Stimulated activated CD8-positive, alpha-beta memory T cell treated with anti-CD3 and anti-CD28 coated beads, Interleukin-7, amount 100 ng/mL, for 48 hours (primary cell): Measurements from ENCODE around the gene COPZ2.
"Not testable (repeated sequence)": the region's sequence is repeated elsewhere in the genome, so short reads cannot be mapped to it uniquely, and the experiment has no call there.

Experiments
- DNase-seq, 2 donors: peaks; one replicate each; pipeline ENCODE4 v3.0.0-alpha.2; 2020; ENCODE audit warnings: low read depth in 1 of 2; ENCODE audit errors: extremely low read depth in 1 of 2

The COPZ2 gene

DNA sequence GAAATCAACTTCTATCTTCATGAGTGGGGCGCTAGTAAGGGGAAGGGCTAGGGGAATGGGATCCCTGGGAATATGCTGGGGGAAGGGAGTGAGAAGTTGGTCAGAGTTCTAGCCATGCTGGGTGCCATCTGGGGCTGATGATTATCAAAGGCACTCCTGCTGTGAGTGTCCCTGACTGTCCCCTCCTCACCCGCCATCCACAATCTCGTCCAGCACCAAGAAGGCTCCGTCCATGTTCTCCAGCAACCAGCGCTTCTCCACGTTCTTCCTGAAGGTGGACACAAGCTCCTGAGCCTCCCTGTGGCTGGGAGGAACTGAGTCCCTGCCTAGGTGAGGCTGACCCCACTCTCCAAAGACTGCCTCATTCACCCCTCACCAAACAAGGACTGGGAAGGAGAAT lies 5.6 kb downstream of the COPZ2 start:
- no peak for DNase-seq

DNA sequence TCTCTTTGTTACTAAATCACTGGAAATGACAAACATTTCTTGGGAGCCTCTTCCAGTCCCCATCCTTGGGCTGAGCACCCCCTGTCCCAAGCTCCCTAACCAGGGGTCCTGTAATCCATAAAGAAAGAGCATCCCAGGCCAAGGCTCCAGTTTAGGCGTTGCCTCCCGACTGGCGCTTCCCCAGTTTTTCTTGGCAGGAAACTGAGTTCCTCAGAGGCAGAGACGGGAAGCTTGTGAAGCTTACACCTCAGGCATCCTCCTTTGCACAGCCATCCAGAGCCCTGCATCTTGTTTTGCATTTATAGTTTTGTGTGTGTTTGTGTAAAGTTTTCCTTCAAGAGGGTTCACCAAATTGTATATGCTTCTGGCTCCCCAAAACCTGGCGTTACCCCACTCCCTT lies 7.1 kb downstream of the COPZ2 start:
- DNase-seq = no peak

DNA sequence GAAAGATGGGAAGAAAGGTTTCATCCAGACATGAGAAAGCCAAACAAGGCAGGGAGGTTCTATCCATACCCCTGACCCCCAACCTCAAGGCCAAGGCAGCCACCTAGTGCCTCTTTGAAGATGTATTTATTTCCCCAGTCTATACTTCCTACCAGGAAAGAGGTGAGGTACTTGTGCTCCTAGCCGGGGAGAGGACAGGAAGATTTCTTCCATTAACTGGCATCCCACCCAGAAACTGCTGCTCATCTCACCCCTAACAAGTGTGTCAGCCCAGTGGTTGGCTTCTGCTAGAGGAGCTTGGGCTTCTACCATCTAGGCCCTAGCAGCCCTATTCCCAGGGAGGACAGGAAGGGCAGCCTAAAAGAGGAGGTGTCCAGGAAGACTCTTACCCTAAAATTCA lies 8.9 kb downstream of the COPZ2 start:
- no peak for DNase-seq

DNA sequence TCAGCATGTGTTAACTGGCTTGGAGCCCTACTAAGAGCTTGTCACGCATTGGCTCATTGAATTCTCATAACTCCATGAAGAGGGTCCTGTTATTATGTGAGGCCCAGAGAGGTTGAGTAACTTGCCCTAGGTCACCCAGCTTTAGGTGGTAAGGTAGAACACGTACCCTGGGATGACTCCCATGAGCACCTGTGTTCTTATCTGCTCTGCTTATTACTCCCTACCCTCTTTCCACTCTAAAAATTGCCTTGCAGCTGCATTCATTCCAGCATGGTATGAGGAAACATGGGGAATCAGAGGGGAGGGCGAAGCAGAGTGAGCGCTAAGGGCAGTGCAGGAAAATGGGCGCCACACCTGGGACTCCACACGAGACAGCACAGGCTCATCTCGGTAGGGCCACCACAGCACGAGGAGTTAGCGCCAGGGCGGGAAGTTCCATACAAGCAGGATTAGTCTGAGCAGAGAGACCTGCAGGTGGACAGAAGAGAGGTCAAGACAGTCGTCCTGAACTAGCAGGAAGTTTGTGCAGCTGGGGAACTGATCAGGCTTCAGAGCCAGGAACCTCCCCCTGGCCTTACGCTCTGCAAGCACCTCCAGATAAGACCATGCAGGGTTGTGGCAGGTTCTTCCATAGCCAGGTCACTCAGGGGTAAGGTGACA lies 10.1 kb downstream of the COPZ2 start:
- no peak for DNase-seq

DNA sequence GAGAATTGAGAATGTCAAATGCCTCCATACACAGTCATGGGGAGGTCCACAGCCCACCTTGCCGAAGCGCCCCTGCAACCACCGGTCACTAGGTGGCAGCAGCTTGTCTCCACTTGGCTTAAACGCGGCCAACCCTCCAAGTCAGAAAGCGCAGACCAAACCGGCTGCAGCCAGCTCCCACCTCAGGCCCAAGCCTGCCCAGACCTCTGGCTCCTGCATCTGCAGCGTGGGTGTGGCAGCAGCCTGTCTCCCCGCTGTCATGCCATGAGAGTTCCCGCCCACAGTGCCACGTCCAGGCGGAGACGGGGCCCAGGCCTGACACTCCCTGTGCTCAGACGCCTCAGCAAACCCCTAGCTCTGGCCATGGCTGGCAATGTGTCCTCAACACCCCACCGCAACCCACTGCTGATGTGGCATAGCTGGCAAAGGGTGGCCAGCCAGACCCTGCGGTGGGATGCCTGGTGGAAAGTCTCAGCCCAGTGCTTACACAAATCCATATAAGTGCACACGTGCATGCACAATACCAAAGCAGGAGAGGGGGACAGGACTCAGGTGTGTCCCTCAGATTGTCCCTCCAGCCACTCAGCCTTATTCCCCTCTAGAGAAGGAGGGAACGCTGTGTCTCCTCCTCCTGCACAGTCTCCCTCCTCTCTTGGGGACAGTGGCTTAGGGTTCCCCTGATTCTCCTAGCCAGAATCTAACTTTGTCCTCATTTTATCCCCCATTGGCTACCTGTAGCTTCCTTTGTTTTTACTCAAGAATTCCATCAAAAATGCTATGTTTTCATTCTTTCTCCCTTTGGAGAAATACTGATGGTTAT lies 10.9 kb downstream of the COPZ2 start:
- DNase-seq = peak; percentile 52 to 62

DNA sequence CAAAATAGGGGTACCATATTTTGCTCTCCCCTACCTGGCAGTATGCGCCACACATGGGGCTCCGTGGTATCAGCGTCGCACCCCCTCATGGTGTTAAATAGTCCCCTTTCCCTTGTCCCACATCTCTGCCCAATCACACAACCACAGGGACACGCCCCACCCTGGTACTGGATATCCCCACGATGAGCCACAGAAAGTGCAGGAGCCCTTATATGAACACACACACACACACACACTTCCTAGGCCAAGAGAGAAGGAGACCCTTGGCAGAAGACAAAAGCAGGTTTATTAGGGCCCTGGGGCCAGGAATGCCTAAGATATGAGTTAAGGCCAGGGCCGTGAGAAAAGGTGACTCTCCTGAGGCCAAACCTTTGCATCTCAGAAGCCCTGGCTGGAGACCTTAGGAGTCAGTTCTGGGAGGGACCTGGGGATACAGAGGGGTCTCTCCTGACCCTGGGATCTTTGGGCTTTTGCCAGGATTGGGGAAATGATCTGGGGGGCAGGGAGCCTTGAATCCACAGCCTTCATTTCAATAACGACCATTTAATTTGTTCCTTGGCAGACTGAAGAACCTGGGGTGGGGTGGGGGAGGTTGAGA lies 11.6 kb downstream of the COPZ2 start:
- no peak for DNase-seq

DNA sequence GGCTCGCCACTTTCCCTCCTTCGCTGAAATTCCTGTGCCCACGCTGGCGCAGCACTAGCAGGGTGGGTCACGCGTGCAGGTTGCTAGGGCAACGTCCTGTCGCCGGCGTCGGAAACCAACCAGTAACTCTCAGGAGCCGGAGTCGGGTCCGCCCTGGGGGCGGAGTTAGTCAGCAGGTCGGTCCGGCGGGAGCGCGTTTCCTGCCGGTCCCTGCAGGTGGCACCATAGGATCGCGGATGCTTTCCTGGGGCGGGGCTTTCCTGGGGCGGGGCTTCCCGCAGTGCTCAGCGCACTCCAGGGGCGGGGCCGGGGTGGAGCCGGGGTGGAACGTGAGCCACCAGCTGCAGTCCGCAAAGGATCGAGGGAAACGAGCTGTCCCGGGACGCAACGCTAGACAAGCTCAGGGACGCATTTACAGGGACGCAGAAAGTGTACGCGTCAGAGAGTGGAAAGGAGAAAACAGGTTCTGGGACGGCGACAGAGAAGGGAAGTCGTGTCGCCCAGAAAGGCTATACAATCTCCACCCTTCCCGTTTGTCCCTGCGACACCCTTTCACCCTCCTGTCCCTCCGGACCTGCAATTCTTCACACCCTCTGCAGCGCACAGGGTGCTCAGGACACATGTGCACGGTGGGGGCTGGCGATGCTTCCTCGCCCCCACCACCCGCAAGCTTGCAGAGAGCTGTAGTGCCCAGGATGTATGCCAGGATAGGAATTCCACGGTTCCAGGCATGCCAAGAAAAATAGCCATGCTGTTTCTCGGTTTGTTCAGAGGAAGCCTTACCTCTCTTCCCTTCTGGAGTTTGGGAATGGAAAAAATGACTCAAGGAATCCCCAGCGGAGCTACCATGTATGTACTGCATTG lies 12.3 kb downstream of the COPZ2 start:
- peak; percentile 88 to 94 for DNase-seq

DNA sequence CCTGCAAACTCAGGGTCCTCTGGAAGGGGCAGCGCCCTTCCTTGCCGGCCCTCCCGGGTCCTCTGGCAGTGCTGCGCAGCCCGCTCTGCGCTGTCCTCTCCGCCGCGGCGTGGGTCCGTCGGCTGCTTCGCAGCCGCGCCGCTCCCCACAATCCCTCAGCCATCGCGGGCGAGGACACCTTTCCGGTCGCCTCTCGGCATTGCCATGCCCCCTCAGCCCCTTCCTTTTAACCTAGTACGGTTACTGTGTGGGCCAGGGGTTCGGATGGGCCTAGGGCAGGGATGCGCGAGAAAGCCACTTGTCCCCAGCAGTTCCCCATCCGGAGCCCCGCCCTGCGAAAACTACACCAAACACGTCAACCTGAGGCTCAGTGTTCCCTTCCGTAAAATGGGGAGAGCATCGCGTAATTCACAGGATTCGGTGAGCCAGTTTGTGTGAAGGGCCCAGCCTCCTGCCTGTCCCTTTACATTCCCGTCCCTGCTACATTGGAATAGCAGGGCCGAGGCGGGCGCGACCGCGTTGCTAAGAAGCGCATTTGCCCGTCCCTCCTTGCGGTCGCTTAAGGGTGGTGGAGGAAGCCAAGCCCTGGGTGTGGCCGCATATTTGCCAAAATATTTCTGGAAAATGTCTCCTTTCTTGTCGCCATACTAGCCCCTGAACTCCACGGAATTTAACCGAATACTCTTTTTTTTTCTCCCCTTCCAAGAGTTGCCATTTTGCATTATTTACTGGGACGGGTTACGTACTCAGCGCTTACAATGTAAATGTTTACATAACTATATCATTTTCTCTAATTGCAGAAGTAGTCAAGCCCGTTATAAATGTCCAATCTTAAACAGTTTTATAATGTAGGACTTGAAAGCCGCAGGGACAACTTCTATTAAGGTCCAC lies 13.2 kb downstream of the COPZ2 start:
- DNase-seq = no peak

DNA sequence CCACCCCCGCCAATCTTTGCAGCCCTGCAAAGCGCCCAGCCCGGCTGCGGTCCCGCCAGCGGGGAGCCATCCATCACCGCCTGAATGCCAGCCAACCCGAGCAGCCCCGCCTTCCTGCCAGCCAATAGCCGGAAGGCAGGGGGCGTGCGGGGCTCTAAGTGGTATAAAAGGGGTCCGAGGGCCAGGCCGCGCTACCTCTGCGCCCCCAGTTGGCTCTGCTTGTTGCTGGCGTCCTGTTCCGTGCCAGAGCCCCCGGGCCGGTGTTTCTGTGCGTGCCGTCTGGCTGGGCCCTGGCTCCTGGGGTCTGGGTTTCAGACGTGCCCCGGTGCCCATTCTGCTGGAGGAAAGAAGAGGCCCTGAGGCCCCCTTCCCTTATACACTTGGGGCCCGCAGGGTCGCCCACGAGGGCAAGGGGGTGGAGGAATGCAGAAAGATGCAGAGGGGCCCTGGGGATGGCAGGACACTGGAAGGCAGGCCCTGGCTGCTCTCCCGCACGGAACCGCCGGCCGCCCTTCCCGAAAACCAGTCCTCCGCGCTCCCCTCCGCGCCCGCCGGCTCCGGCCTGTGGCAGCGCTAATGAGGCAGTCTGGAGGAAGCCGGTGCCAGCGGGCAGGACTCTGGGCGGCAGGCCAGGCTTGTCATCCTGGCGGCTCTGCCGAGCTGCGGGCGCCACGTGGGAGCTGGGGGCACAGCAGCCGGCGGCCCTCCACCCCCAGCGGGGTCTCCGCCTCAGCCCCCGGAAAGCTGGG lies 14.0 kb downstream of the COPZ2 start:
- peak in 1 of 2 donors; percentile 24 for DNase-seq

DNA sequence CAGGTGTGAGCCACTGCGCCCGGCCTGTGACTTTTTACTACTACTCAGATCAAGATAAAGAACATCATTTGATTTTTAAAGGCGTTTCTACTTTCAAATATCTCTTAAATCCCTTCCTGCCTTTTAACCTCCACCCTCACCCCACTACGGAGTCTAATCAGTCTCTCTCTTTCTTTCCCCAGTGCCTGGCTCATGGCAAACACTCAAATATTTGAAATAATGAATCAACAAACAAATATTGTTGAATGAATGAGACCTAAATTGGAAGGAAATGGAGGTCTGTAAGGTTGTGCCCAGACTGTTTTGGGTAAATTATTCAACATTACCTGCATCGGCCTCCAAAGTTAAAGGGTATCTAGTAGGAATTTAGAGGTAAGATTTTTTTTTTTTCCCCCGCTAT lies 14.7 kb downstream of the COPZ2 start:
- DNase-seq = no peak

DNA sequence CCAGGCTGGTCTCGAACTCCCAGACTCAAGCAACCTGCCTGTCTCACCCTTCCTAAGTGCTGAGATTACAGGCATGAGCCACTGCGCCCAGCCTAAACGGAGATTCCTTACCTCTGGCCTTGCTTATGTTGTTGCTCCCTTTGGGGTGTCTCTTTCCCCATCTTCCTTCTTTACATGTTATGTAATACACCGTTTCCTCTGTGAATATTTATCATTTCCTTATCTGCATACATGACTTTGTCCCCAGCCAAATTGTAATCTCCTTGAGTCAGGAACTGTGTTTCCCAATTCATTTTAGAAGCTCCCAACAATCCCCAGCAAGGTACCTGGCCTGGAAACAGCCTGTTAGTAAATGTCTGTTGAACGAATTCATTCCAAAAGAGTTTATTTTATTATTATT lies 15.7 kb downstream of the COPZ2 start:
- DNase-seq = no peak

DNA sequence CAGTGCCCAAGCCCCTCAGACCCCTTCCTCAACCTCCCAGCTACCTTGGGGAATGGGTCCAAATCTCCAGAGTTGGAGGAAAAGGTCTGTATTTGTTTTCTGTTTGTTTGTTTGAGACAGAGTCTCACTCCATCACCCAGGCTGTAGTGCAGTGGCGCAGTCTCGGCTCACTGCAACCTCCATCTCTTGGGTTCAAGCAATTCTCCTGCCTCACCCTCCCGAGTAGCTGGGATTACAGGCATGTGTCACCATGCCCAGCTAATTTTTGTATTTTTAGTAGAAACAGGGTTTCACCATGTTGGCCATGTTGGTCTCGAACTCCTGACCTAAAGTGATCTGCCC lies 19.8 kb downstream of the COPZ2 start:
- not testable (repeated sequence) for DNase-seq

DNA sequence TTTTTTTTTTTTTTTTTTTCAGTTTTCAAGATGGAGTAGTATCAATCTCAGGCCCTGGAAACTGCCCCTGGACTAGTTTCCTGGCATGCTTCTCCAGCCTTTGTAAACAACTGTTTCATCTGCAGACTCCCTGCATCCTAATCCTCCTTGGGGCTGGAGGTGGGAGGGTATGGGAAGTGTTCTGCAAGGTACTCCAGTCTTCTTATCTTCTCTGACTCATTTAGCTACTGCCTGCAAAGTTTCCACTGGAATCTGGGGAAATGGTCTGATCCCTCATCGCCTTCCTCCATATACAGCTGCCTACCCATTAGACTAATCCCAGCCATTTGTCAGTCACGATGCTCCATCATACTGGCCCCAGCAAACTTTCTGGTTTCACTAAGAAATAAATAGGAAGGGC lies 21.5 kb downstream of the COPZ2 start:
- no peak for DNase-seq

DNA sequence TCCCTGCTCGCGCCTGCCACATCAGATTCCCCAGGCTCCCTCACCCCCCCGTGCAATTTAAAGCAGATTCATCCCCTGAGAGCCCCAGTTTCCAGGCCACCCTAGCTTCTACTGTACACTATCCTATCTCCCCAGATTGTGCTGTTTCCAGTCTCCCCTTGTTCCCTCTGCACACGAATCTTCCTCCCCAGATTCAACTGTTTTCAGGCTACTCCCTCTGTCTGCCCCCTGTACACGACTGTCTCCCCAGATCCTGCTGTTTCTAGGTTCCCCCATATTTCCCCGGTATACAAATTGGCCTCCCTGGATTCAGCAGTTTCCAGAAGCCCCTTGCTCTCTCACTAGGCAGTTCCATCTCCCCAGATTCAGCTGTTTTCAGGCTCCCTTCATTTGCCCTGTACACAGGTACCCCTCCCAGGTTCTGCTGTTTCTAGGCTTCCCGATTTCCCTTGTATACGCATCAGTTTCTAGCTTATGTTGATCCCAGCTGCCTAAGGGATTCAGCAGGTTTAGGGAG lies 22.9 kb downstream of the COPZ2 start:
- DNase-seq = no peak

DNA sequence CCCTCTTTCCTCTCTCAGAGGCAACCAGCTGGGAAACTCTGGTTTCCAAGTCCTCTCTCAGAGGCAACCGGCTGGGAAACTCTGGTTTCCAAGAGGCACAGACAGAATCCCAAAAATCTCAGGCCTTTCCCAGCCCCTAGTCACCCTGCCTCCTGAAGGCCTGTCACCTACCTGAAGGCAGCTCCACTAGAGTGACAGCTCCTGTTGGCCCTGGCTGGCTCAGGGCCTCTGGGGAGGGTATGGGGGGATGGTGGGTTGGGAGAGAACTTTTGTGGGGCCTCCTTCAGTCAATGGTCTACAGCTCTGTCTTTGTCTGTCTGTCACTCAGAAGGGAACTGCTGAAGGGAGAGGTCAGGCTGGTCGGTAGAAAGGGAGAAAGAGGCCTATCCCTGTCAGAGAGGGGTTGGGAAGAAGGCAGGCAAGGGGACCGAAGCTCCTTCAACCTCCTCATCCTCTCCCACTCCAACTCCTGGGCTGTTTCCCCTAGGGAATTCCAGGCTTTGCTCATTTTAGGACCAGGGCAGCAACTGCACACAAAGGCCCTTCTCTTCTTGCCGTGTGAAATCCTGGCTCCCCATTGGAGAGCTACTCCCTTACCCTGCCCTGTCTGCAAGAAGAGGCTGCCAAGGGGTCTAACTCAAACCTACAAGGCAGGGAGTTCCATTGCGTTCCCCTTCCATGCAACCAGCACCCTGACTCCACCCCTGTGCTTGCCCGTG lies 23.6 kb downstream of the COPZ2 start:
- DNase-seq = no peak

DNA sequence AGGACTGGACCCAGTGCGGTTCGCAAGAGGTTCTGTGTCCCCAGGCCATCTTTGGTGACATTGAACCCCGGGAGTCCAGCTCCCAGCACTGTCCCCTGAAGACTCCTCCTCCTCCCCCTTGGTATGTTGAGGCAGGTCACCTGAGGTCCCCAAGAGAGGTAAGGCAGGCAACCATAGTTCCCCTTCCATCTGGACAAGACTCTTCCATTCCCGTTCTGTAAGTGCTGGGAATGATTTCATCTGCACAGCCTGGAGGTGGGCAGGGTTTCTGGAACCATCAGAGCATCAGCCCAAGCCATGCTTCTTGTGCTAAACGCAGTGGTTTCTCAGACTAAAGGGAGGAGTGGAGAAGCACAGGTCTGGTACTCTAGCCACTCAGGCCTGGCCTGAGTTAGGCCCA lies 24.9 kb downstream of the COPZ2 start:
- DNase-seq = no peak

DNA sequence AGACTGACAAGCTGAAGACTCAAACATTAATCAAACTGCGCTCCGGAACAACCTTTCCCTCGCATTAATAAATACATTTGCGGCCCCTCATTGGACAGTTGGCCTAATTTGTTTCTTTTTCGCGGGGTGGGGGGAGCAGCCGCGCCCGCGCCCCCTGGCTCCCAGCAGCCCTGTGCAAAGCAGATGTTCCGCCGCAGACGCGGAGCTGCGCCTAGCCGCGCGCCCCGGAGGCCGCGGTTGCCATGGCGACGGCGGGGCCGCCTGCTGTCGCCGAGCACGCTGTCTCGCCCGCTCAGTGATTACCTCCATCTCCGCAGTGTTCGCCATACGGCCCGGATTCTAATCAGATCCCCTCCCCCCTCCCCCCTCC lies 25.5 kb downstream of the COPZ2 start:
- DNase-seq = peak in 1 of 2 donors; percentile 49

DNA sequence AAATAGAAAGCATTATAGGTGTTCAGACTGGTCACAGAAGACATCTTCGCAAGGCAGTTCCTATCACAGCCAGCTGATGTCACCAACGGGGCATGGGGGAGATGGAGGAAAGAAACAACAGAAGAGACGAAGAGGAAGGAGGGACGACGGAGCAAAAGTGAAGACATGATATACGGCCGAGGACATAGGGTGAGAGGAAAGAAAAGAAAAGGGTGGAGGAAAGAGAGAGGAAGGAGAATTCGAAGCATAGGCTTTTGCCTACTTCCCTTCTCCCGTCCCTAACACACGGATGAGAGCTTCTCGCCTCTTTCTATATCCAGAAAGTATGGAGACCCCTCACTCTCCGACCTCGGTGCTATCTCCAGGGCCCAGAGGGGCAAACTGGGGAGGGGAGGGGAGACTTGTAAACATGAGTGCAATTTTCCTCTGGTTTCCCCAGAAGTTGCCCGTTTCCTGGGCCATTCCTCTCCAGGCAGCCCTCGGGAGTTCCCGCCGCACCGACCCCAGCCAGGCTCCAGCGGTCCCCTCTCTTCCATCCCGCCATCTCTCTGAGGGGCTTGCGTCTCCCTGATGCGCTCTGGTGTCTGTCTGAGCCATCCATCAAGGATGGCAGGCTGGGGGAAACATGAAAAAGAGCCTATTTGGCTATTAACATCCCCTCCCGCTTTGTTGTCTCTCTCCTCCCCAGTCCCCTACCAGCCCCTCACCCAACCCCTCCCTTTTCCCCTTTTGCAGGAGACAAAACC lies 26.0 kb downstream of the COPZ2 start:
- no peak for DNase-seq
